Neural progenitor cell (in vitro differentiated cells): ENCODE measurements around the gene DUSP6.

Experiments used
- CTCF ChIP-seq: fragments of 200-600 bp; sonication (generic); IDR thresholded peaks from 2 replicates; pipeline ENCODE4 v1.5.1; 2017; ENCODE audit warnings: antibody characterized with exemption, mild to moderate bottlenecking
- EZH2 ChIP-seq: fragments of 200-600 bp; sonication (generic); IDR thresholded peaks from 2 replicates; pipeline ENCODE4 v1.6.1; 2017; ENCODE audit warnings: antibody characterized with exemption, mild to moderate bottlenecking, moderate library complexity
- EZH2phosphoT487 ChIP-seq: fragments of 200-600 bp; sonication (generic); IDR thresholded peaks from 2 replicates; pipeline ENCODE4 v1.6.1; 2017; ENCODE audit warnings: antibody characterized with exemption

DNA sequence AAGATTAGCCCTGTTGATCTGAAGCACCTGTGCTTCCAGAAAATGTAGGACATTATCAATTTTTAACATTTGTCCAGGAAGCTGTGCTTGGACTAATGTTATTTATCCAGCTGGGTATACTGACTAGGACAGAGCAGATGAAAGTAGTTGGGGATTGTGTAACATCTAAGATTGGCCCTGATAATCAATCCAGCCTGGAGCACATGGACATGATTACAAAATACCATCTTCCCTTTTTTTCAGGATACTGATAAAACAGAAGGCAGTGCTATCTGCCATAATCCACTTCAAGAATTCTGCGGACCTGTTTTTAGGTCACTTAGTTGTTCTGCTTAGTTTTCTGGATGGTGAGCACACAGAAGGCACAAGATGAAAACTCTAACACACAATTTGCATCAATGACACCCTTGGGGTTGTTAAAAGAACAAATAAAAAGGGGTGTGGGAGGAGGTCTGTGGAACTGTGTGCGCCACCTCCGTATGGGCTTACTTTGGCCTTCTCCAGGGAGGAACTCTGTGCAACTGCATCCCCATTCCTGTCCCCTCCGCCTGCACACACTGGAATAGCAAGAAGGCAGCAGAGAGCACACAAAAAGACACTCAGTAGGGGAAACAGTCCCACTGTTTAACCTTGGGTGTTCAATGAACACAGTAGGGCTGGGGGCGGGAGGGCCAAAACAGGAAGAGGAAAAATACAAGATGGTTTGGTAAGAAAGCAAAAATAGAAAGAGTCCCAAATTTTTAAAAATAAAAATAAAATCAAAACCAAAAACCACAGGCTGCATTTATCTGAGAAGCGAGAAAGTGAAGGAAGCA, 31.1 kb upstream of the DUSP6 start:
- no peak for TF ChIP-seq EZH2phosphoT487
- no peak for TF ChIP-seq EZH2
- TF ChIP-seq CTCF: no peak
